ENCODE data around the gene MED9. TPM values are rescaled to one million over a fixed set of nuclear protein-coding genes. Genes with fewer than 3 reads are reported as not detected.

MED9 gene
- total and polyA plus RNA-seq, 2 of the 4 experiments (the other 2 are of a cell fraction) = 6.1 to 10.1 TPM

DNA sequence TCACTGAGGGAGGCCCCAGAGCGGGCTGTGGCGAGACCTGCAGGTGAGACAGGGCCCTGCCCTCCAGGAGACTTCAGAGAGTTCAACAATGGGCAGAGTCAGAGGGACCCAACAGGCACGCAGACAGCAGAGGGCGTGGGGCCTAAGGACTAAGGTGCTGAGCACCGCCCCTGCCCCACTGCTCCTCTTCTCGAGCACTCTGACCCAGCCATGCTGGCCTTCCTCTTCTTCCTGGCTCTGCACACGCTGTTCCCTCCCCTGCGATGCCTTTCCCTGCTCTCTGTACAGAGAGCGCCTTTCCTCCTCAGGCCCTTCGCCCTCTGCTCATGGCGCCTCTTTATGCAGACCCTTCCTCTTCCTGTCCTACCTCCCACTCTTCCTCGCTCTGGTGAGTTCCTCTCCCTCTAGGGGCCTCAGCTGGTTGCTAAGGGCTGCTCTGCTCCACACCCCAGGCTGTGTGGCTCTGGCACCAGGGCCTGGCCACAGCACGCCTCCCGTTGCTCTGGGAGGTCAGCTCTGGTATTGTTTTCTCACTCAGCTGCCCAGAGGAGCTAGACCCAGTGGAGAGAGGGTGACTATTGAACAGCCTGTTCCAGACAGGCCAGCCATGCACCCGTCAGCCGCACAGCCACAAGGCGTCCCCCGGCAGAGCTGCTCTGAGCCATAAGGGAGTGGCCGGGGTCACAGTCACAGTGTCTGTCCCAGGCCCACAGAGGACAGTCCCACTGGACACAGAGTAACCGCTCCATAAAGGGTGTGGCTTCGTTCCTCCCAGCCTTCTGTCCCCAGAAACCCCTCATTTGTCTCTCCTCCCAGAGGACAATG is 33.0 kb downstream of the MED9 start:
- BruUV-seq (replicated peaks) = no TSS peak
- Histone ChIP-seq H3K27me3 (ENCODE audit: control insufficient read depth, insufficient read depth, low read length) (peaks cover 4% of the 10 kb centered on the region; the same call in 1 of the 2 replicates), H4K91ac (ENCODE audit: insufficient read depth, low read depth, low read length) (no peak overlapping the region), H3K4me1 (ENCODE audit: control insufficient read depth, insufficient read depth, low read length) (peaks cover 9% of the 10 kb centered on the region), H2AK9ac (replicated peaks; ENCODE audit: low read depth, low read length, poor library complexity) (no peak overlapping the region), H2BK15ac (ENCODE audit: low read depth, low read length) (no peak overlapping the region), H4K20me1 (ENCODE audit: insufficient read depth, low read length) (peaks cover 28% of the 10 kb centered on the region), H3K79me1 (ENCODE audit: low read depth in 1 of 2, low read length in 2 of 2) (no peaks in the 10 kb centered on the region), H2AFZ (replicated peaks; ENCODE audit: low read length, poor library complexity) (no peak overlapping the region), H3K9me1 (ENCODE audit: insufficient read depth, low read length) (peaks cover 4% of the 10 kb centered on the region; the same call in 1 of the 2 replicates), H3K18ac (ENCODE audit: low read depth, low read length) (no peak overlapping the region), H4K8ac (ENCODE audit: low read depth in 2 of 2, low read length in 2 of 2) (no peak overlapping the region), H3K23ac (ENCODE audit: low read depth, low read length) (no peak overlapping the region), H2BK20ac (ENCODE audit: low read depth, low read length) (no peak overlapping the region), H2AK5ac (ENCODE audit: low read depth, low read length) (no peak overlapping the region), H3K9me3 (ENCODE audit: control insufficient read depth, insufficient read depth, low read length) (no peaks in the 10 kb centered on the region), H3K4ac (ENCODE audit: low read depth, low read length) (no peak overlapping the region; the same call in 1 of the 2 replicates), H3K27ac (ENCODE audit: insufficient read depth, low read length) (no peak overlapping the region), H3K14ac (replicated peaks; ENCODE audit: low read depth, low read length) (no peak overlapping the region), H3K36me3 (ENCODE audit: control insufficient read depth, insufficient read depth, low read length) (no peaks in the 10 kb centered on the region), H2BK5ac (ENCODE audit: low read depth, low read length, poor library complexity, severe bottlenecking) (no peak overlapping the region), H2BK120ac (ENCODE audit: low read depth, low read length) (no peak overlapping the region), H3K4me3 (ENCODE audit: insufficient read depth, low read depth, low read length) (no peak overlapping the region), H4K5ac (ENCODE audit: low read depth, low read length) (no peak overlapping the region), H3K4me2 (ENCODE audit: low read depth, low read length) (no peak overlapping the region), H3K9ac (ENCODE audit: low read depth, low read length) (no peak overlapping the region), H3K56ac (ENCODE audit: extremely low read depth, insufficient read depth, low read length) (no peak overlapping the region)
- ChIA-PET POLR2A (ENCODE audit: unreplicated experiment) (no interaction called here), CTCF (no interaction called here)
- in situ Hi-C loops (cut with MboI; ENCODE audit: low sequenced_read_pairs) (no loop called here), dilution Hi-C loops (cut with HindIII; ENCODE audit: low sequenced_read_pairs, unreplicated experiment) (no loop called here), intact Hi-C loops (cut with micrococcal nuclease) (no loop called here)
- ATAC-seq (ENCODE audit: low read depth) = no peak
- 100% methylated on average over 9 of the region's 21 CpGs; no CpG with 5 or more reads in 1 of the 2 experiments for WGBS, 2 experiments (ENCODE audit: extremely low coverage in 2 of 2, insufficient read length in 1 of 2)
- no peak for DNase-seq
- no peak for TF ChIP-seq MXI1 (IDR thresholded peaks at IDR 0.05; ENCODE audit: borderline replicate concordance, low read depth, low read length)
- TF ChIP-seq RCOR1 (IDR thresholded peaks at IDR 0.05; ENCODE audit: insufficient replicate concordance, low read length) = no peak
- no peak for TF ChIP-seq ELK1 (IDR thresholded peaks at IDR 0.05; ENCODE audit: borderline replicate concordance, low read depth, low read length)
- TF ChIP-seq CEBPB (IDR thresholded peaks at IDR 0.05; ENCODE audit: low read depth, low read length) = no peak
- no peak for TF ChIP-seq FOS (IDR thresholded peaks at IDR 0.05; ENCODE audit: low read depth, low read length)
- no peak for TF ChIP-seq SMC3 (IDR thresholded peaks at IDR 0.05; ENCODE audit: low read depth, low read length)
- TF ChIP-seq NFE2L2 (IDR thresholded peaks at IDR 0.05; ENCODE audit: low read depth, low read length) = no peak
- TF ChIP-seq MAFK (IDR thresholded peaks at IDR 0.05; ENCODE audit: low read depth, low read length) = no peak
- TF ChIP-seq POLR2A (IDR thresholded peaks at IDR 0.05; ENCODE audit: low read depth, low read length) = no peak
- no peak for TF ChIP-seq RFX5 (IDR thresholded peaks at IDR 0.05; ENCODE audit: low read depth, low read length)
- TF ChIP-seq, protein P1, sequence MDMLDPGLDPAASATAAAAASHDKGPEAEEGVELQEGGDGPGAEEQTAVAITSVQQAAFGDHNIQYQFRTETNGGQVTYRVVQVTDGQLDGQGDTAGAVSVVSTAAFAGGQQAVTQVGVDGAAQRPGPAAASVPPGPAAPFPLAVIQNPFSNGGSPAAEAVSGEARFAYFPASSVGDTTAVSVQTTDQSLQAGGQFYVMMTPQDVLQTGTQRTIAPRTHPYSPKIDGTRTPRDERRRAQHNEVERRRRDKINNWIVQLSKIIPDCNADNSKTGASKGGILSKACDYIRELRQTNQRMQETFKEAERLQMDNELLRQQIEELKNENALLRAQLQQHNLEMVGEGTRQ (IDR thresholded peaks at IDR 0.05; ENCODE audit: low read depth, low read length) = no peak
- no peak for TF ChIP-seq CTCF (conservative IDR thresholded peaks at IDR 0.05; ENCODE audit: low read depth, low read length)
- TF ChIP-seq CHD1 (IDR thresholded peaks at IDR 0.05; ENCODE audit: low read depth, low read length) = no peak
- TF ChIP-seq RAD21 (IDR thresholded peaks at IDR 0.05; ENCODE audit: low read length) = no peak
- no peak for TF ChIP-seq BHLHE40 (IDR thresholded peaks at IDR 0.05; ENCODE audit: low read depth, low read length)
